H9 (cell line): ENCODE data around the gene PRAME. TPM values are rescaled to one million over a fixed set of nuclear protein-coding genes. Genes with fewer than 3 reads are reported as not detected.

Source experiments
- DNase-seq: peaks from one replicate; pipeline ENCODE4 v3.0.0-alpha.2; 2017
- H2AFZ ChIP-seq: one replicate; pipeline ENCODE4 v1.6.1; 2013; ENCODE audit warnings: mild to moderate bottlenecking, low read length, control low read depth, moderate library complexity
- H2AK5ac ChIP-seq: 2 replicates; pipeline ENCODE4 v1.6.1; 2013; ENCODE audit warnings: low read length, control low read depth, mixed read lengths; ENCODE audit not compliant: insufficient read length
- H2BK120ac ChIP-seq: one replicate; pipeline ENCODE4 v1.6.1; 2013; ENCODE audit warnings: low read depth, mild to moderate bottlenecking, low read length, control low read depth, inconsistent platforms; ENCODE audit not compliant: poor library complexity, severe bottlenecking
- H2BK12ac ChIP-seq: 2 replicates; pipeline ENCODE4 v1.6.1; 2013; ENCODE audit warnings: low read length, control low read depth, mixed read lengths, low read depth; ENCODE audit not compliant: insufficient read length
- H2BK15ac ChIP-seq: 2 replicates; pipeline ENCODE4 v1.6.1; 2013; ENCODE audit warnings: low read depth, low read length, control low read depth
- H2BK20ac ChIP-seq: one replicate; pipeline ENCODE4 v1.6.1; 2013; ENCODE audit warnings: low read depth, mild to moderate bottlenecking, low read length, control low read depth, inconsistent platforms; ENCODE audit not compliant: poor library complexity, severe bottlenecking
- H2BK5ac ChIP-seq: 2 replicates; pipeline ENCODE4 v1.6.1; 2013; ENCODE audit warnings: low read length, control low read depth, mixed read lengths; ENCODE audit not compliant: insufficient read length
- H3K14ac ChIP-seq: 2 replicates; pipeline ENCODE4 v1.6.1; 2013; ENCODE audit warnings: low read length, control low read depth; ENCODE audit not compliant: insufficient read depth
- H3K18ac ChIP-seq: 2 replicates; pipeline ENCODE4 v1.6.1; 2013; ENCODE audit warnings: low read depth, mild to moderate bottlenecking, mixed read lengths, low read length, control low read depth; ENCODE audit not compliant: insufficient read length
- H3K23ac ChIP-seq: 2 replicates; pipeline ENCODE4 v1.6.1; 2013; ENCODE audit warnings: low read length, control low read depth, mixed read lengths, low read depth; ENCODE audit not compliant: insufficient read length
- H3K23me2 ChIP-seq: 2 replicates; pipeline ENCODE4 v1.6.1; 2013; ENCODE audit warnings: low read depth, mild to moderate bottlenecking, mixed read lengths, low read length, control low read depth; ENCODE audit not compliant: insufficient read length, poor library complexity, severe bottlenecking
- H3K27ac ChIP-seq: 2 replicates; pipeline ENCODE4 v1.5.1; 2013; ENCODE audit warnings: low read length, control low read depth, mixed read lengths, low read depth; ENCODE audit not compliant: insufficient read length
- H3K27me3 ChIP-seq: 2 replicates; pipeline ENCODE4 v1.6.1; 2013; ENCODE audit warnings: low read length, control low read depth, inconsistent platforms; ENCODE audit not compliant: insufficient read depth
- H3K4ac ChIP-seq: 2 replicates; pipeline ENCODE4 v1.6.1; 2013; ENCODE audit warnings: low read depth, mild to moderate bottlenecking, control low read depth, inconsistent platforms, low read length, moderate library complexity
- H3K4me1 ChIP-seq: 2 replicates; pipeline ENCODE4 v1.6.1; 2013; ENCODE audit warnings: low read length, control low read depth, inconsistent platforms; ENCODE audit not compliant: insufficient read depth
- H3K4me2 ChIP-seq: 2 replicates; pipeline ENCODE4 v1.6.1; 2013; ENCODE audit warnings: low read length, control low read depth, mixed read lengths; ENCODE audit not compliant: insufficient read length, insufficient read depth
- H3K56ac ChIP-seq: 2 replicates; pipeline ENCODE4 v1.6.1; 2013; ENCODE audit warnings: low read depth, mild to moderate bottlenecking, mixed read lengths, low read length, control low read depth; ENCODE audit not compliant: insufficient read length
- H3K79me1 ChIP-seq: 2 replicates; pipeline ENCODE4 v1.6.1; 2013; ENCODE audit warnings: low read depth, mild to moderate bottlenecking, moderate library complexity, low read length, control low read depth, inconsistent platforms; ENCODE audit not compliant: insufficient read depth, poor library complexity, severe bottlenecking
- H3K79me2 ChIP-seq: 2 replicates; pipeline ENCODE4 v1.6.1; 2013; ENCODE audit warnings: low read length, control low read depth, inconsistent platforms; ENCODE audit not compliant: insufficient read depth
- H3K9ac ChIP-seq: 2 replicates; pipeline ENCODE4 v1.6.1; 2013; ENCODE audit warnings: low read length, control low read depth, mixed read lengths; ENCODE audit not compliant: insufficient read length; ENCODE audit errors: extremely low read depth
- H3K9me3 ChIP-seq: one replicate; pipeline ENCODE4 v1.6.1; 2013; ENCODE audit warnings: low read depth, low read length, inconsistent platforms; ENCODE audit not compliant: control insufficient read depth
- H3T11ph ChIP-seq: one replicate; pipeline ENCODE4 v1.6.1; 2013; ENCODE audit warnings: mild to moderate bottlenecking, low read length, control low read depth, inconsistent platforms
- H4K20me1 ChIP-seq: one replicate; pipeline ENCODE4 v1.6.1; 2013; ENCODE audit not compliant: control insufficient read depth, insufficient read length, insufficient read depth
- H4K5ac ChIP-seq: 2 replicates; pipeline ENCODE4 v1.6.1; 2013; ENCODE audit warnings: low read depth, mild to moderate bottlenecking, mixed read lengths, low read length, control low read depth; ENCODE audit not compliant: insufficient read length
- H4K8ac ChIP-seq: replicated peaks from 2 replicates; pipeline ENCODE4 v1.6.1; 2013; ENCODE audit warnings: low read length, control low read depth, mixed read lengths, low read depth; ENCODE audit not compliant: insufficient read length
- H4K91ac ChIP-seq: 2 replicates; pipeline ENCODE4 v1.6.1; 2013; ENCODE audit warnings: low read depth, mild to moderate bottlenecking, moderate library complexity, mixed read lengths, low read length, control low read depth; ENCODE audit not compliant: insufficient read length
- H3K27ac Mint-ChIP-seq, 3 experiments: 2 replicates in 2 of 3; 3 replicates in 1 of 3; pipeline ENCODE4 v1.8.0; 2020 to 2021; ENCODE audit warnings: mixed read lengths in 3 of 3, mild to moderate bottlenecking in 1 of 3, moderate library complexity in 1 of 3
- H3K27me3 Mint-ChIP-seq: 2 replicates; pipeline ENCODE4 v1.8.0; 2021; ENCODE audit warnings: low read depth, mild to moderate bottlenecking, moderate library complexity, mixed read lengths
- H3K36me3 Mint-ChIP-seq, 3 experiments: 2 replicates in 2 of 3; 3 replicates in 1 of 3; pipeline ENCODE4 v1.8.0; 2020 to 2021; ENCODE audit warnings: low read depth in 3 of 3, mixed read lengths in 3 of 3; ENCODE audit not compliant: insufficient read depth in 1 of 3
- H3K4me1 Mint-ChIP-seq, 2 experiments: 2 replicates each; pipeline ENCODE4 v1.8.0; 2020; ENCODE audit warnings: mixed read lengths in 2 of 2
- H3K4me3 Mint-ChIP-seq, 2 experiments: 2 replicates in 1 of 2; 3 replicates in 1 of 2; pipeline ENCODE4 v1.8.0; 2020 to 2021; ENCODE audit warnings: mild to moderate bottlenecking in 2 of 2, mixed read lengths in 2 of 2, moderate library complexity in 1 of 2
- H3K9me3 Mint-ChIP-seq, 2 experiments: 2 replicates in 1 of 2; 3 replicates in 1 of 2; pipeline ENCODE4 v1.8.0; 2020; ENCODE audit warnings: mild to moderate bottlenecking in 2 of 2, mixed read lengths in 2 of 2, moderate library complexity in 1 of 2
- WGBS: extraction: QIAGEN DNeasy Blood & Tissue Kit; methylation state at CpG from one replicate; pipeline ENCODE4 v1.1.7; 2013; ENCODE audit warnings: missing lambda C conversion rate, low lambda C conversion rate, mixed read lengths; ENCODE audit not compliant: insufficient read length; ENCODE audit errors: extremely low coverage; 5-methylcytosine and 5-hydroxymethylcytosine counted together
- total RNA-seq: library from RNA; stranded (reverse); gene quantifications from 2 replicates; pipeline ENCODE4 v1.2.1, GENCODE V29; 2021
- TF ChIP-seq, protein P1 (sequence below): fragments of 200-600 bp; sonication (generic); conservative IDR thresholded peaks from 3 replicates; pipeline ENCODE4 v1.8.0; 2021; ENCODE audit warnings: antibody characterized with exemption, mild to moderate bottlenecking

PRAME gene
- total RNA-seq, 1 experiment from 2014 or later, result 0.31 TPM

DNA sequence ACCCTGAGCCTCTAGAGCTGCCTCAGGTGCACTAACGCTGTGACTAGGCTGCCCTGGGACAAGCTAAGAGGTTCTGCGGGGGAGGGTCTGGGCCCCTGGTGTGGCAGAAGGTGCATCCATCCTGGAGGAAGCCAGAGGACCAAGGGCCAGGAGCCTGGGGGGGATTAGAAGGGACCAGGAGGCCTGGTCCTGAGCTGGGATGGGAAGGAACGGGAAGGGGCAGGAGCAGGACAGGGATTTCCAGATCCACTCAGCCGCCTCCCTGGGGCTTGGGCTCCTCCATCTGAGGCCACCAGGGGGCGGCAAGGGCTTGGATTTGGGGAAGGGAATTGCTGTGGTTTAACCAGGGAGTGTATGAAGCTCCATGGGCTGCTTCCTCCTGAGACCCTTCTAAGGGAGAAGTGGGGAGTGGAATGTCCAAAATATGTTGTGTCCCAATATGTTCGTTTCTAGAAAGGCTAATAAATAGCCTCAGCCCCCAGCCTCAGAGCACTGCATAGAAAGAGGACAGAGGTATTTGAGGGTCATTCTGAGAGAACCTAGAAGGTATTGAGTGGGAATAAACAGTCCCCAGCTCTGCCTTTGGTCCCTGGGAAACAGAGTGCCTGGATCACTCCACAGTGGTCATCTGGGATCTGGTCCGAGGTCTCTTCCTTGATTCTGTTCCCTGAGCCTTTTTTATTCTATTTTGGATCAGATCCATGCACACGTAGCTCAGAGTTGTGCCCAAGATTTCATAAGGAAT, 17.4 kb upstream of the PRAME start:
- Histone ChIP-seq H3K23me2 (no peaks in the 10 kb centered on the region), H4K20me1 (no peaks in the 10 kb centered on the region), H3K4me1 (no peaks in the 10 kb centered on the region), H3K4ac (no peak overlapping the region), H3K56ac (no peak overlapping the region), H2AFZ (no peak overlapping the region), H3K9ac (no peak overlapping the region), H3K9me3 (no peaks in the 10 kb centered on the region), H3K27ac (no peak overlapping the region), H3K14ac (no peak overlapping the region), H2AK5ac (no peak overlapping the region), H2BK5ac (no peak overlapping the region), H3K18ac (no peak overlapping the region), H4K5ac (no peak overlapping the region), H3K79me2 (no peaks in the 10 kb centered on the region), H2BK15ac (no peak overlapping the region), H3K4me2 (no peak overlapping the region), H3K79me1 (no peaks in the 10 kb centered on the region), H3T11ph (no peak overlapping the region), H2BK12ac (no peak overlapping the region), H3K27me3 (peaks cover 21% of the 10 kb centered on the region; the same call in 1 of the 2 replicates), H2BK20ac (no peak overlapping the region), H4K8ac (no peak overlapping the region), H3K23ac (no peak overlapping the region), H4K91ac (no peak overlapping the region), H2BK120ac (no peak overlapping the region)
- Mint-ChIP-seq H3K4me3 (no peak overlapping the region), H3K27me3 (peaks cover 97% of the 10 kb centered on the region), H3K36me3 (no peaks in the 10 kb centered on the region), H3K4me1 (no peaks in the 10 kb centered on the region), H3K27ac (no peak overlapping the region), H3K9me3 (no peaks in the 10 kb centered on the region; a peak in 1 of 5 replicates)
- peak; percentile 79 for DNase-seq
- WGBS, result no CpG with 5 or more reads among the region's 8 CpGs
- TF ChIP-seq, protein P1, sequence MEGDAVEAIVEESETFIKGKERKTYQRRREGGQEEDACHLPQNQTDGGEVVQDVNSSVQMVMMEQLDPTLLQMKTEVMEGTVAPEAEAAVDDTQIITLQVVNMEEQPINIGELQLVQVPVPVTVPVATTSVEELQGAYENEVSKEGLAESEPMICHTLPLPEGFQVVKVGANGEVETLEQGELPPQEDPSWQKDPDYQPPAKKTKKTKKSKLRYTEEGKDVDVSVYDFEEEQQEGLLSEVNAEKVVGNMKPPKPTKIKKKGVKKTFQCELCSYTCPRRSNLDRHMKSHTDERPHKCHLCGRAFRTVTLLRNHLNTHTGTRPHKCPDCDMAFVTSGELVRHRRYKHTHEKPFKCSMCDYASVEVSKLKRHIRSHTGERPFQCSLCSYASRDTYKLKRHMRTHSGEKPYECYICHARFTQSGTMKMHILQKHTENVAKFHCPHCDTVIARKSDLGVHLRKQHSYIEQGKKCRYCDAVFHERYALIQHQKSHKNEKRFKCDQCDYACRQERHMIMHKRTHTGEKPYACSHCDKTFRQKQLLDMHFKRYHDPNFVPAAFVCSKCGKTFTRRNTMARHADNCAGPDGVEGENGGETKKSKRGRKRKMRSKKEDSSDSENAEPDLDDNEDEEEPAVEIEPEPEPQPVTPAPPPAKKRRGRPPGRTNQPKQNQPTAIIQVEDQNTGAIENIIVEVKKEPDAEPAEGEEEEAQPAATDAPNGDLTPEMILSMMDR, result peak; percentile 88
